A549 (cell line): ENCODE measurements around the gene ATP6V1A. TPM values are rescaled to one million over a fixed set of nuclear protein-coding genes. Genes with fewer than 3 reads are reported as not detected.

Source experiments
- ATOH8 ChIP-seq: fragments of 250-450 bp; sonication (Bioruptor Pico); IDR thresholded peaks from 2 replicates; pipeline ENCODE4 v1.5.0; 2020; ENCODE audit warnings: low read depth, mild to moderate bottlenecking, moderate library complexity
- BHLHE40 ChIP-seq: IDR thresholded peaks from 2 replicates; pipeline ENCODE4 v1.6.1; 2012; ENCODE audit warnings: low read depth, low read length, inconsistent platforms
- CBX2 ChIP-seq: fragments of 200-600 bp; sonication (generic); IDR thresholded peaks from 2 replicates; pipeline ENCODE4 v1.6.1; 2016; ENCODE audit warnings: low read depth, mild to moderate bottlenecking, borderline replicate concordance
- CBX8 ChIP-seq: fragments of 200-600 bp; sonication (generic); IDR thresholded peaks from 2 replicates; pipeline ENCODE4 v1.6.1; 2016
- CHD2 ChIP-seq: fragments of 150-350 bp; IDR thresholded peaks from 2 replicates; pipeline ENCODE4 v1.6.1; 2014; ENCODE audit warnings: low read length; ENCODE audit not compliant: partially characterized antibody
- EHF ChIP-seq: fragments of 250-450 bp; sonication (Bioruptor Pico); IDR thresholded peaks from 2 replicates; pipeline ENCODE4 v1.5.0; 2020; ENCODE audit warnings: mild to moderate bottlenecking
- EHMT2 ChIP-seq: fragments of 200-600 bp; sonication (generic); IDR thresholded peaks from 2 replicates; pipeline ENCODE4 v1.6.1; 2016; ENCODE audit warnings: antibody characterized with exemption, low read depth, mild to moderate bottlenecking, moderate library complexity
- FOSB ChIP-seq: fragments of 250-450 bp; sonication (Bioruptor Pico); IDR thresholded peaks from 2 replicates; pipeline ENCODE4 v1.5.0; 2020; ENCODE audit warnings: mild to moderate bottlenecking, moderate library complexity
- FOSL2 ChIP-seq, 2 experiments: fragments of 450-650 bp in 1 of 2; fragments of >200 bp in 1 of 2; sonication (Bioruptor Twin) in 1 of 2; formaldehyde crosslinking; IDR thresholded peaks; 2 replicates each; pipeline versions ENCODE4 v1.5.0 to v1.6.1; 2016 to 2020; ENCODE audit warnings: mild to moderate bottlenecking in 1 of 2, moderate library complexity in 1 of 2
- FOXS1 ChIP-seq: fragments of 250-450 bp; sonication (Bioruptor Pico); IDR thresholded peaks from 2 replicates; pipeline ENCODE4 v1.5.0; 2020; ENCODE audit warnings: mild to moderate bottlenecking, moderate library complexity
- GATA3 ChIP-seq: IDR thresholded peaks from 2 replicates; pipeline ENCODE4 v1.6.1; 2012; ENCODE audit warnings: borderline replicate concordance
- HDAC2 ChIP-seq: fragments of 200-600 bp; sonication (generic); IDR thresholded peaks from 2 replicates; pipeline ENCODE4 v1.6.1; 2016
- HOXA7 ChIP-seq: fragments of 250-450 bp; sonication (Bioruptor Pico); IDR thresholded peaks from 2 replicates; pipeline ENCODE4 v1.5.0; 2020; ENCODE audit warnings: mild to moderate bottlenecking, moderate library complexity
- HOXB5 ChIP-seq: fragments of 250-450 bp; sonication (Bioruptor Pico); IDR thresholded peaks from 2 replicates; pipeline ENCODE4 v1.5.0; 2020; ENCODE audit warnings: mild to moderate bottlenecking, moderate library complexity
- KDM5A ChIP-seq: fragments of 200-600 bp; sonication (generic); IDR thresholded peaks from 2 replicates; pipeline ENCODE4 v1.6.1; 2016; ENCODE audit warnings: antibody characterized with exemption, mild to moderate bottlenecking
- MAX ChIP-seq: IDR thresholded peaks from 2 replicates; pipeline ENCODE4 v1.6.1; 2012
- MAZ ChIP-seq: fragments of 150-350 bp; IDR thresholded peaks from 2 replicates; pipeline ENCODE4 v1.6.1; 2014; ENCODE audit warnings: antibody characterized with exemption, low read depth, low read length, borderline replicate concordance
- NR3C1 ChIP-seq: fragments of >200 bp; sonication (Bioruptor Twin); formaldehyde crosslinking; IDR thresholded peaks from 3 replicates; pipeline ENCODE4 v1.6.1; 2017
- PHF8 ChIP-seq: fragments of 200-600 bp; sonication (generic); IDR thresholded peaks from 2 replicates; pipeline ENCODE4 v1.6.1; 2016; ENCODE audit warnings: low read depth, mild to moderate bottlenecking, antibody characterized with exemption, moderate library complexity, borderline replicate concordance
- POLR2A ChIP-seq: IDR thresholded peaks from 2 replicates; pipeline ENCODE4 v1.6.1; 2012; ENCODE audit warnings: mild to moderate bottlenecking, low read length
- RARB ChIP-seq: fragments of 250-450 bp; sonication (Bioruptor Pico); IDR thresholded peaks from 2 replicates; pipeline ENCODE4 v1.8.0; 2021; ENCODE audit warnings: mild to moderate bottlenecking, moderate library complexity
- REST ChIP-seq: fragments of 200-600 bp; sonication (generic); IDR thresholded peaks from 2 replicates; pipeline ENCODE4 v1.6.1; 2016; ENCODE audit warnings: antibody characterized with exemption, mild to moderate bottlenecking, moderate library complexity
- RFX5 ChIP-seq: fragments of 450-650 bp; IDR thresholded peaks from 2 replicates; pipeline ENCODE4 v1.7.1; 2014; ENCODE audit warnings: antibody characterized with exemption, mild to moderate bottlenecking, moderate library complexity
- RNF2 ChIP-seq: fragments of 200-600 bp; sonication (generic); IDR thresholded peaks from 2 replicates; pipeline ENCODE4 v1.6.1; 2016; ENCODE audit warnings: low read depth, mild to moderate bottlenecking, antibody characterized with exemption, moderate library complexity, borderline replicate concordance
- TFCP2L1 ChIP-seq: fragments of 250-450 bp; sonication (Bioruptor Pico); IDR thresholded peaks from 2 replicates; pipeline ENCODE4 v1.5.0; 2021; ENCODE audit warnings: mild to moderate bottlenecking
- USF2 ChIP-seq: fragments of 450-650 bp; IDR thresholded peaks from 2 replicates; pipeline ENCODE4 v1.6.1; 2014; ENCODE audit warnings: antibody characterized with exemption
- ZC3H11A ChIP-seq: fragments of 450-650 bp; IDR thresholded peaks from 2 replicates; pipeline ENCODE4 v1.6.1; 2014; ENCODE audit warnings: antibody characterized with exemption, mild to moderate bottlenecking
- ZFP36 ChIP-seq: fragments of 450-650 bp; IDR thresholded peaks from 2 replicates; pipeline ENCODE4 v1.6.1; 2014; ENCODE audit warnings: borderline replicate concordance; ENCODE audit not compliant: partially characterized antibody
- ZSCAN20 ChIP-seq: fragments of 250-450 bp; sonication (Bioruptor Pico); IDR thresholded peaks from 2 replicates; pipeline ENCODE4 v1.8.0; 2022; ENCODE audit warnings: mild to moderate bottlenecking, moderate library complexity
- polyA plus RNA-seq, 4 experiments: library from polyadenylated mRNA; depleted of rRNA in 3 of 4; stranded (reverse); fragments of >200 nt; fragmentation: RNase III in 1 of 4; extraction: RNeasy Plus Mini Kit Qiagen cat#74134 plus additional on column Dnase treatment in 1 of 4; gene quantifications; 2 replicates in 3 of 4; 3 replicates in 1 of 4; pipeline ENCODE4 v1.2.3, GENCODE V29; 2011 to 2017
- TF ChIP-seq, protein P1 (sequence below): IDR thresholded peaks from 2 replicates; pipeline ENCODE4 v1.6.1; 2012
- TF ChIP-seq, protein P2 (sequence below): fragments of 150-350 bp; IDR thresholded peaks from 2 replicates; pipeline ENCODE4 v1.6.1; 2014; ENCODE audit warnings: low read depth, mild to moderate bottlenecking, low read length
- TF ChIP-seq, protein P3 (sequence below): fragments of 250-450 bp; sonication (Bioruptor Pico); IDR thresholded peaks from 2 replicates; pipeline ENCODE4 v1.5.0; 2021; ENCODE audit warnings: mild to moderate bottlenecking, moderate library complexity, borderline replicate concordance

The ATP6V1A gene
- polyA plus RNA-seq, 2 of the 4 experiments (the other 2 are of a cell fraction): 23.4 to 39.8 TPM

GRCh38 chr3:113745756-113746547 lies 883 bp upstream of the ATP6V1A start, which contains the start of gene NAA50 (continued):
- TF ChIP-seq MAX: peak; percentile 65; the same call in 1 of the 2 replicates
- TF ChIP-seq KDM5A: no peak
- no peak for TF ChIP-seq REST
- no peak for TF ChIP-seq ZC3H11A
- no peak for TF ChIP-seq ZFP36
- TF ChIP-seq HOXB5 (CRISPR knock-in tag): no peak
- TF ChIP-seq, protein P1, sequence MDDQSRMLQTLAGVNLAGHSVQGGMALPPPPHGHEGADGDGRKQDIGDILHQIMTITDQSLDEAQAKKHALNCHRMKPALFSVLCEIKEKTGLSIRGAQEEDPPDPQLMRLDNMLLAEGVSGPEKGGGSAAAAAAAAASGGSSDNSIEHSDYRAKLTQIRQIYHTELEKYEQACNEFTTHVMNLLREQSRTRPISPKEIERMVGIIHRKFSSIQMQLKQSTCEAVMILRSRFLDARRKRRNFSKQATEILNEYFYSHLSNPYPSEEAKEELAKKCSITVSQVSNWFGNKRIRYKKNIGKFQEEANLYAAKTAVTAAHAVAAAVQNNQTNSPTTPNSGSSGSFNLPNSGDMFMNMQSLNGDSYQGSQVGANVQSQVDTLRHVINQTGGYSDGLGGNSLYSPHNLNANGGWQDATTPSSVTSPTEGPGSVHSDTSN: no peak
- TF ChIP-seq, protein P2, sequence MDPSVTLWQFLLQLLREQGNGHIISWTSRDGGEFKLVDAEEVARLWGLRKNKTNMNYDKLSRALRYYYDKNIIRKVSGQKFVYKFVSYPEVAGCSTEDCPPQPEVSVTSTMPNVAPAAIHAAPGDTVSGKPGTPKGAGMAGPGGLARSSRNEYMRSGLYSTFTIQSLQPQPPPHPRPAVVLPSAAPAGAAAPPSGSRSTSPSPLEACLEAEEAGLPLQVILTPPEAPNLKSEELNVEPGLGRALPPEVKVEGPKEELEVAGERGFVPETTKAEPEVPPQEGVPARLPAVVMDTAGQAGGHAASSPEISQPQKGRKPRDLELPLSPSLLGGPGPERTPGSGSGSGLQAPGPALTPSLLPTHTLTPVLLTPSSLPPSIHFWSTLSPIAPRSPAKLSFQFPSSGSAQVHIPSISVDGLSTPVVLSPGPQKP: no peak
- no peak for TF ChIP-seq FOXS1 (CRISPR knock-in tag)
- TF ChIP-seq CHD2: no peak
- TF ChIP-seq HDAC2: no peak
- no peak for TF ChIP-seq NR3C1
- TF ChIP-seq FOSL2 (IDR thresholded peaks at IDR 0.05): no peak
- 0 out of 2 replicates have a peak, but pooled peaks have one; percentile 2 for TF ChIP-seq FOSL2 (CRISPR knock-in tag; IDR thresholded peaks at IDR 0.05)
- no peak for TF ChIP-seq RNF2
- TF ChIP-seq POLR2A: peak; percentile 89
- no peak for TF ChIP-seq TFCP2L1 (CRISPR knock-in tag)
- no peak for TF ChIP-seq BHLHE40
- TF ChIP-seq, protein P3, sequence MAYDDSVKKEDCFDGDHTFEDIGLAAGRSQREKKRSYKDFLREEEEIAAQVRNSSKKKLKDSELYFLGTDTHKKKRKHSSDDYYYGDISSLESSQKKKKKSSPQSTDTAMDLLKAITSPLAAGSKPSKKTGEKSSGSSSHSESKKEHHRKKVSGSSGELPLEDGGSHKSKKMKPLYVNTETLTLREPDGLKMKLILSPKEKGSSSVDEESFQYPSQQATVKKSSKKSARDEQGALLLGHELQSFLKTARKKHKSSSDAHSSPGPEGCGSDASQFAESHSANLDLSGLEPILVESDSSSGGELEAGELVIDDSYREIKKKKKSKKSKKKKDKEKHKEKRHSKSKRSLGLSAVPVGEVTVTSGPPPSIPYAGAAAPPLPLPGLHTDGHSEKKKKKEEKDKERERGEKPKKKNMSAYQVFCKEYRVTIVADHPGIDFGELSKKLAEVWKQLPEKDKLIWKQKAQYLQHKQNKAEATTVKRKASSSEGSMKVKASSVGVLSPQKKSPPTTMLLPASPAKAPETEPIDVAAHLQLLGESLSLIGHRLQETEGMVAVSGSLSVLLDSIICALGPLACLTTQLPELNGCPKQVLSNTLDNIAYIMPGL (CRISPR knock-in tag): 0 out of 2 replicates have a peak, but pooled peaks have one; percentile 42
- TF ChIP-seq HOXA7 (CRISPR knock-in tag): no peak
- 0 out of 2 replicates have a peak, but pooled peaks have one; percentile 10 for TF ChIP-seq MAZ
- TF ChIP-seq FOSB (CRISPR knock-in tag): no peak
- no peak for TF ChIP-seq ATOH8 (CRISPR knock-in tag)
- no peak for TF ChIP-seq ZSCAN20 (CRISPR knock-in tag)
- no peak for TF ChIP-seq RFX5
- TF ChIP-seq EHMT2: no peak
- peak; percentile 63 for TF ChIP-seq PHF8
- TF ChIP-seq EHF (CRISPR knock-in tag): no peak
- no peak for TF ChIP-seq RARB (CRISPR knock-in tag)
- TF ChIP-seq GATA3: 0 out of 2 replicates have a peak, but pooled peaks have one; percentile 8
- TF ChIP-seq CBX8: no peak
- TF ChIP-seq USF2: no peak
- TF ChIP-seq CBX2: no peak
